GM18520 (cell line): ENCODE data around the gene HDAC4.

Source experiments
- ATAC-seq: cut with Tn5 transposase; IDR thresholded peaks from one replicate; pipeline ENCODE4 v1.9.1; 2021; ENCODE audit not compliant: unreplicated experiment

HDAC4 gene

GRCh38 chr2:239116456-239117246, 284.2 kb downstream of the HDAC4 start:
- ATAC-seq, result no peak

GRCh38 chr2:239115616-239116015, 285.2 kb downstream of the HDAC4 start:
- no peak for ATAC-seq

- ATAC-seq, result no peak
Measured at GRCh38 chr2:239114616-239115265, 286.1 kb downstream of the HDAC4 start.

DNA sequence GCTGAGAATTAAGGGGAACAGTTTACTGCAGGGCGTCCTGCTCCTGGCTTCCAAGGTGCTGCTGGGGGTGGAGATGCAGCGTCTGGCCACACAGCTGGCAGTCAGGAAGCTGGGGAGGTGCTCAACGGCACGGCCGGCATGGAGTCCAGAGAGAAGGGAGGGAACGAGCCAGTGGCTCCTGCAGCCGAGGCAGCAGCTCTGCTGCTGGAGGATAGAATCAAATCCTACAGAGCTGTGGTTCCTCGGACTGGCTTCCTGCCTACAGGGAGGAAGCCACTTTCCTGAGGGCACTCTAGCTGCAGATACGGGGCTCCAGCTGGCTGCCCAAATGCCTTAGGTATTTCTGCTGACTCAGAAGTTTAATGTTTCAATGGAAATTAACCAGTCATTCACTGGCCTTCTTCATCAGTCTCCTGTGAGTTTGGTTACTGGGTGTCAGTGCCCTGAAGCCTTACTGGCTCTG, 286.7 kb downstream of the HDAC4 start:
- ATAC-seq, result no peak

DNA sequence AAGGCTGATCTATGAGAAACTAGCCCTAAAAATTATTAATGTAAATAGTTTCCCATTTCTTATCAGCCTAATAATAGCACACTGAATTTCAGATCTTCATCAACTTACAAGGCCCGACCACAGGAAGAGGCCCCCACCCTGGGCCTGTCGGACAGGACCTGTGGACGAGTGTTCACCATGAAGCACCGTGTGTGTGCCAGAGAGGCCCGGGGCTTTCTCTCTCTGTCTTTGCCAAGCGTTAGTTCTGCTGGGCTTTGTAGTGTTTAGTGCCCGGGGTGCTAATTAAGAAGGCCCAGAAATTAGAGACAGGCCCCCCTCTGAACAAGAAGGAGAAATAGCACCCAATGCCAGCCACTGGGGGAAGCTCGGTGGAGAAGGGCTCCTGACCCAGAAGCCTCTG, 287.2 kb downstream of the HDAC4 start:
- ATAC-seq, result no peak

- no peak for ATAC-seq
Measured at GRCh38 chr2:239113171-239113570, 287.6 kb downstream of the HDAC4 start.

DNA sequence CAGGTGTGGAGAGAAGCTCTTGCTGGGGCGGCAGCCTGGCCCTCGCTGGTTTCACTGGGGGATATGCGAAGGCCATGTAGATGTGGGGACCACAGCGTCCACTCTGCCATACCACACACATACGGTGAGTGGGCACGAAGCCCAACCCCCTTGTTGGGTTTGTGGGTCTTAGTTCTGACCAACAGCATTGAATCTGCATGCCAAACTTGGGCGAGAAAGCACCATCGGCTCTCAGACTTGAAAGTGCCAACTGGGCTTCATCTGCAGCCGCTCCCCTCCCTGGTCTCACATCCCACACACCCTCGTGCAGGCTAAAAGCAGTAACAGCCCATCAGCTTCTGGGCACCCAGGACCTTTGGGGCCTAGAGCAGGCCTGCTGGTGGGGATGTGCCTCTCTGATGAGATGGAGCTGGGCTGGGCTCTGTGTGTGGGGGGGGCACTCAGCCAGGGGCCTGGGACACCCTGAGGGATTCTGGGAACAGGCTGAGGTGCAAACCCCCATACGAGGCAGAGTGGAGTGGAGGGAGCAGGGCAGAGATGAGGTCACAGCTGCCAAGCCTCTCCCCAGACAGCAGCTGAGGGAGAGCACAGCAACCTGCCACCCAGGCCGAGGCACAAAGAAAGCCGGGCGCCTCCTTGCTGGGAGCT, 288.6 kb downstream of the HDAC4 start:
- ATAC-seq, result no peak

GRCh38 chr2:239111401-239112100, 289.3 kb downstream of the HDAC4 start:
- no peak for ATAC-seq

DNA sequence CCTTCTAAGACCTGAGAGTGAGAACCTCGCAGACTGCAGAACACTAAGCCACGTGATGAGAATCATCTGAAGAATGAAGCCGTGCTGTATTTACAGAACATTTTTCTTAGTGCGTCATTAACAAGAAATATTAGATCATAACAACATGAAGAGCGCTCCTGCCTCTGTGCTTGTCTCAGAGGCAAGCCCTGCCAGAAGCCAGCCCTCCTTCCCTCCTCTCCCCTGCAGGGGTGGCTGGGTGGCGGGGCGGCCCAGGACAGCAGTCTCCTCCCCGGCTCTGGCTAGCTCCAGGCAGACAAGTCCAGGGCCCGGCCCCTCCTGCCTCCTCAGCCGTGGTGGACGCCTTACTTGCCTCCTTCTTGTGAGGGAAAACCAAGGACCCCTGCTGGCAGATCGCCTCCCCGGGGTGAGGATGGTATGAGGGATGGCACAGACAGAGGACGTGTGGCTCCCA, 290.2 kb downstream of the HDAC4 start:
- no peak for ATAC-seq

DNA sequence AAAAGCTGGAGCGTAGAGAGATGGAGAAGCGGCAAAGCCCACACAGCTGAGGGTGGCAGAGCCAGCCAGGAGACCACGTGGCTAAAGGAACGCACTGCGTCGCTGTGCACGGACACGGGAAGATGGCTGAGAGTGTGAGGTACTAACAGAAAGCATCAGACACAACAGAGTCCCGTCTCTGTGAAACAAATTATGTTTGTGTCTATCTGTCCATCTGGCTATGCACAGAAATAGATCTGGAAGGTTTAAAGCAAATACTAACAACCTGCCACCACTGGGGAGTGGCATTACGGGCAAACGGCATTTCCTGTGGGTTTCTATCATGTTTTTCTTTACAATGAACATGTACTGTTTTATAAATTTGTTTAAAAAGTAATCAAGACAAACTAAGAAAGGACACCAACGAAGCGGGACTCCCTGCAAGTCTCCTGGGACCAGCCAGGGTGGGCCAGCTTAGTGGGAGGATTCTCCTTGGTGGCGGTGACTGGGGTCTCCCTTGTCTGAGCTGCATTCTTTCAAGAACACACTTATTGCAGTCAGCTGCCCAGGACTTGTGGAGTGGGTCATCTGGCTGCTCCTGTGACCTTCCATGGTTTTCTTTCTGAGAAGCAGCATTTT, 290.8 kb downstream of the HDAC4 start:
- no peak for ATAC-seq

GRCh38 chr2:239109041-239109927, 291.5 kb downstream of the HDAC4 start:
- no peak for ATAC-seq

DNA sequence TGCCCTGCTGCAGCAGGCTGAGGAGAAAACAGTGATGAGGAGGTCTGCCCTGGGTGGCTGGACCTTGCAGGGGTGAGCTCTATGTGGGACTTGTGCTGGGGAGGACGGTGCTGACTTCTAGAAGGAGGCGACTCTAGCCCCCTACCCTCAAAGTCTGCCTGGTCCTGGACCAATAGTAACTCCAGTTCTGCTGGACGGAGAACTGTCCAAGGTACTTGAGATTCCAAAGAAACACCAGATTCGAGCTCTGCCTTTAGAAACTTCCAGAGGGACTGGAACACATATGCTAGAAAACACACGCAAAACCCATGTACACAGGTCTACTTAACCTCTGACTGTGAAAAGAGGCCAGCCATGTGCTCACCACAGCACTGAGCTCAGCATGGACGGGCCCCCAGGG, 292.4 kb downstream of the HDAC4 start:
- ATAC-seq, result no peak

- no peak for ATAC-seq
Measured at GRCh38 chr2:239107936-239108335, 292.9 kb downstream of the HDAC4 start.

- ATAC-seq, result no peak
Measured at GRCh38 chr2:239106966-239107365, 293.9 kb downstream of the HDAC4 start.

DNA sequence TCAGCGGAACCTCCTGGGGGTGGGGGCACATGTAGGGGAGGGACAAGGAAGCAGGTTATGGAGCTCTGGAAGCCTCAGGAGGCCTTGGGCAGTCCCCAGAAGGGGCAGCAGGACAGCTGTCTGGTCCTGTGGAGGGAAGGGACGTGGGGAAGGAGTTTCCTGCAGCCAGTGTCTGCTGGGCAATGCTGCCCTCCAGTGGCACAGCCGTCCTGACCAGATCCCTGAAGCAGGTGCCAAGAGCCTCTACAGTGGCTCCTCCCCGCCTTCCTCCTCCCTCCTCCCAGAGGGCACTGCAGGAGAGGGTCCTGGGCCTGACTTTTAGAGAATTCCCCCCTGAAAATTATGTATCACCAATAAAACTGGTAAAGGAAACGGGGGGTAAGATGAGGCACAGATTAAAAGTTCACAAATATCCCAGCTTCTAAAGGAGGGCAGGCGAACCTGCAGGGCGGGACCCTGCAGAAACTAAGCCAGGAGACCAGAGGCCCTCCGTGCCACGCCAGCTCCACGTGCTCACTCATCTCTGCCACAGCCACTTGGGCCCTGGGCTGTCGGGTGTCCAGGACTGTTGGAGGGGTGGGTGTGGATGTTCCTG, 294.4 kb downstream of the HDAC4 start:
- ATAC-seq, result no peak

DNA sequence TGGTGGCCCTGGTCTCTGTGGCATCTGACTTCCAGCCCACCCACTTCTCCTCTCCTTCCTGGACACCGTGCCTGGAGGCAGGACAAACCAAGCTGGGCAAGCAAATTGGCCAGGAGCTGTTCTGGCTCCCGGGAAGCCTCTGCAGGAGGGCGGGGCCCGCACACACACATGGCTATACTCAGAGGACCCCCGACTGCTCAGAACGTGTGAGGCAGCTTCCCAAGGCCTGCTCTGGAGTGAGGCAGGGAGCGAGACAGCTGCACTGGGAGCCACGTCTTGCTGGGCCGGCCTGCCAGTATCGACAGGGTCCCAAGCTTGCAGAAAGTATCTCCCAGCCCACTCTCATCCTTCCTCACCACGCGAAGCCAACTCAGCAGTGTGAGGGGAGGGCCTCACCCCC, 295.6 kb downstream of the HDAC4 start:
- ATAC-seq, result no peak

- no peak for ATAC-seq
Measured at GRCh38 chr2:239104800-239105199, 296.0 kb downstream of the HDAC4 start.

GRCh38 chr2:239103125-239104098, 297.4 kb downstream of the HDAC4 start:
- no peak for ATAC-seq
